ENCODE results near the gene PRKN.

PRKN gene

DNA sequence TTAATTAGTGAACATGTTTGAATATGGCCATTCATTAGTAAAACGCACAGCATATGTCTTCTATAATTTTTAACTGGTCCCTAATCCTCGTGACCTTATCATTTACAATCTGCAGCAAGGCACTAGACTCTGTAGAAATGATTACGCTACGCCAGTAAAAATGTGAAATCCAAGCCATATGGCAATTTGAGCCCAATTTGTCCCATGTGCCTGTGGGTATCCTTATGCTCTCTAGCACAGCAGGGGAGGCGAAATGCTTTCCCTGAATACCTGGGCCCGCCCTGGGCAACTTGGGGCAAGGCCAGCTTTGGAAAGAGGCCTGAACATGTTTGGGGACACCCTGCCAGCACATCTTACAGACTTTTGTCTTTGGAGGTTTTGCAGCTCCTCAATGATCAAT, 1331.0 kb downstream of the PRKN start:
- TF ChIP-seq, protein P1, sequence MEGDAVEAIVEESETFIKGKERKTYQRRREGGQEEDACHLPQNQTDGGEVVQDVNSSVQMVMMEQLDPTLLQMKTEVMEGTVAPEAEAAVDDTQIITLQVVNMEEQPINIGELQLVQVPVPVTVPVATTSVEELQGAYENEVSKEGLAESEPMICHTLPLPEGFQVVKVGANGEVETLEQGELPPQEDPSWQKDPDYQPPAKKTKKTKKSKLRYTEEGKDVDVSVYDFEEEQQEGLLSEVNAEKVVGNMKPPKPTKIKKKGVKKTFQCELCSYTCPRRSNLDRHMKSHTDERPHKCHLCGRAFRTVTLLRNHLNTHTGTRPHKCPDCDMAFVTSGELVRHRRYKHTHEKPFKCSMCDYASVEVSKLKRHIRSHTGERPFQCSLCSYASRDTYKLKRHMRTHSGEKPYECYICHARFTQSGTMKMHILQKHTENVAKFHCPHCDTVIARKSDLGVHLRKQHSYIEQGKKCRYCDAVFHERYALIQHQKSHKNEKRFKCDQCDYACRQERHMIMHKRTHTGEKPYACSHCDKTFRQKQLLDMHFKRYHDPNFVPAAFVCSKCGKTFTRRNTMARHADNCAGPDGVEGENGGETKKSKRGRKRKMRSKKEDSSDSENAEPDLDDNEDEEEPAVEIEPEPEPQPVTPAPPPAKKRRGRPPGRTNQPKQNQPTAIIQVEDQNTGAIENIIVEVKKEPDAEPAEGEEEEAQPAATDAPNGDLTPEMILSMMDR (IDR thresholded peaks at IDR 0.05; ENCODE audit: borderline replicate concordance, control extremely low read depth, extremely low read depth, insufficient read depth, missing control alignments): no peak
- in situ Hi-C loops (cut with MboI; ENCODE audit: low sequenced_read_pairs, unreplicated experiment): no loop called here
- DNase-seq (ENCODE audit: low spot score): no peak

DNA sequence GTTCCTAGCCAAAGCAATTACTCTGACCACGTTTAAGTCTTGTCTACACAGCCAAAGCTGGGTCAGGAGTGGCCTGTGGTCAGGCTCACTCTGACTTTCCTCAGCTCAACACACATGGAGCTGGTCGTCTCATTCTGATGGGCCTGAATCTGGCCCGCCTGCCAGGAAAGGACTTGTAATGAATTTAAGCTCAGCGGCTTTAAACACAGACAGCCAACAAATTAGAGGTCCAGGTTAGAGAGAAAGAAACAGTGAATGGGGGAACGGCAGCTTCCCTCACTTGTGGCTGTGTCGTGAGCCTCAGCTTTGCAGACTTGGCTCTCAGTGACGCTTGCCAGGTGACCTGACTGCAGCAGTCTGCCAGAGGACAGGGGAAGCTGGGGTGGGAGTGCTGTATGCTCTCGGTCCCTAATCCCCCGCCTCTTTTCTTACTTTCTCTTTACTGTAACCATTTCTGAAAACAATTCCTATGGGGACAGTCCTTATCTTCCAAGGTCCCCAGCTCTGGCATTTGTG, 1331.8 kb downstream of the PRKN start:
- no peak for DNase-seq (ENCODE audit: low spot score)
- TF ChIP-seq, protein P1 (IDR thresholded peaks at IDR 0.05; ENCODE audit: borderline replicate concordance, control extremely low read depth, extremely low read depth, insufficient read depth, missing control alignments): no peak
- in situ Hi-C loops (cut with MboI; ENCODE audit: low sequenced_read_pairs, unreplicated experiment): no loop called here

DNA sequence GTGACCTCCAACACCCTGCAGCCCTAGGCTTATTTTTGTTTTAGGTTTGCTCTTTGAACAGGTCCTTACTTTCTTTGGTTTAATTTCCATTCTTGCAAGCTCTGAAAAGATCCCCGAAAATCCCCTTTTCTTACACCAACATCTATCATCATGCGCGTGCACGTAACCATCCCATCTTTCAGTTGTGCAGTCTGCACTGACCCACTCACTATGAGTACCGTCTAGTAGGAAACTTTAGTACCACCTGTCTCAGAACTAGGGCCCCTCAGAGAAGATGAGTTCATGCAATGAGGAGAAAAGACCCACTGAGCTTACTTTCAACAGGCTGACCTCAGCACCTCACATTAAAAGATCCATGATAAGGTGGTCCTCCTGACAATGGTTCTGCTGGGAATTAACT, 1333.1 kb downstream of the PRKN start:
- in situ Hi-C loops (cut with MboI; ENCODE audit: low sequenced_read_pairs, unreplicated experiment): no loop called here
- DNase-seq (ENCODE audit: low spot score): no peak
- TF ChIP-seq, protein P1 (IDR thresholded peaks at IDR 0.05; ENCODE audit: borderline replicate concordance, control extremely low read depth, extremely low read depth, insufficient read depth, missing control alignments): no peak

DNA sequence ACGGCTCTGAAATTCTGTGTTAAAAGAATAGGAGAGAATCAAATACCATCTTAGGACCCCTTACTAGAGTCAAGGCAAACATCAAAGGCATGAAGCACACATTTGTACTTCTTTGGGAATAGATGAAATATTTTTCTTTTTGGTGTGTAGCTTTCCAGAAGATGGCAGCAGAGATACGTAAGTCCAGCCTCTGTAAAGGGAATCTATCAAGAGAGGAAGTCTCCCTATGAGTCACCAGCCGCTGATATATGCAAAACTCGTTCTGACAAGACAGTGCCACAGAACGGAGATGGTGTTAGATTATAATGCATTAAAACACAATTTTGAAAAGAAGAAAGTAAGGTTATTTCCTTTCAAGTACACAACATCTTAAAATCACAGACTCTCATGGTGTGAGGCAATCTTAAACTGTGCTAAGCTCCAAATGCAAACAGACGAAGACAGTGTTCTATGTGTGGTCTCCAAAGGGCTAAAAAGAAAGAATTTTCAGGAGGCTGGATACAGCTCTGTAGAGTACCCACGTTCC, 1333.7 kb downstream of the PRKN start:
- peak; percentile 77 for DNase-seq (ENCODE audit: low spot score)
- TF ChIP-seq, protein P1 (IDR thresholded peaks at IDR 0.05; ENCODE audit: borderline replicate concordance, control extremely low read depth, extremely low read depth, insufficient read depth, missing control alignments): peak; percentile 39
- in situ Hi-C loops (cut with MboI; ENCODE audit: low sequenced_read_pairs, unreplicated experiment): no loop called here

DNA sequence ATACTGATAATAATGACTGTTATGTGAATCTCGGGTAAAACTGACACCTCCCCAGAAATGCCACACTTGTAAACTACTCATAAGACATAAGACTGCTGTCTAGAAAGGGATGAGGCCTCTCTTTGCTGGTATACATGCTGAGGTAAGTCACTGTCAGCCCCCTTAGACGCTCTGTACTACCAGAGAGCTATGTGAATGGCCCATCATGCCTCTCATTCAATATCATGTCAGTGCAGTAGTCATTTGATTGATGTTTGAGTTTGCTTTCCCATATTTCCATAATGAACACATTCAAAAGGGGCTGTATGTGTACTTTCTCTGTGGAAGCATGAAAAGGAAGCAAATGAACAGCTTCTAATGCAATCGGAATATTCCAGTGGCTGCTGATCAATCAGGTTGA, 1334.3 kb downstream of the PRKN start:
- no peak for DNase-seq (ENCODE audit: low spot score)
- in situ Hi-C loops (cut with MboI; ENCODE audit: low sequenced_read_pairs, unreplicated experiment): no loop called here
- TF ChIP-seq, protein P1 (IDR thresholded peaks at IDR 0.05; ENCODE audit: borderline replicate concordance, control extremely low read depth, extremely low read depth, insufficient read depth, missing control alignments): no peak

DNA sequence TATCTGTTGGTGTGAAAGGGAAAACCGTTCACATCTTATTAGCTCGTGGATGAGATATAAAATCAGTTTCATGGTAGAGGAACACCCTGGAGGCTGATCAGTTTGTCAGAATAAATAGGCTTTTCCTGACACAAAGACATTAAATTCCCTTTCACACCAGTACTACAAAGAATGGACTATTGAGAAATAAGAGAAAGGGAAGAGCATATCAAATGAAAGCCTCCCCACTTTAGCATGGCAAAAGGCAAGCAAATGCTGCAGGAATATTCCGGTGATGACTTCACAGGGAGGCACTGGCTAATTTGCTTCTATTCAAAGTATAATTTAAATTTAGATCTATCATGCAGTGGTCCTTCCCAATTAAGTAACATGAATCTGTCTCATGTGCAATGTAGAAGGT, 1337.8 kb downstream of the PRKN start:
- TF ChIP-seq, protein P1 (IDR thresholded peaks at IDR 0.05; ENCODE audit: borderline replicate concordance, control extremely low read depth, extremely low read depth, insufficient read depth, missing control alignments): no peak
- no peak for DNase-seq (ENCODE audit: low spot score)
- in situ Hi-C loops (cut with MboI; ENCODE audit: low sequenced_read_pairs, unreplicated experiment): no loop called here

Measured in GM13976 (cell line).